GM12875 (cell line): Measurements from ENCODE around the gene LY86.
A peak's percentile ranks its signal among the peaks of the same experiment; 100 is the strongest.

ENCODE experiments used
- H3K4me3 ChIP-seq: one replicate; pipeline ENCODE4 v1.5.1; 2011; ENCODE audit warnings: low read depth, low read length, control low read depth
- CTCF ChIP-seq: IDR thresholded peaks from 2 replicates; pipeline ENCODE4 v1.5.1; 2011; ENCODE audit warnings: low read depth, mild to moderate bottlenecking, control low read depth, inconsistent platforms, low read length, moderate library complexity, borderline replicate concordance; ENCODE audit not compliant: insufficient read depth

LY86 gene

GRCh38 chr6:6583836-6584235 lies 4.7 kb upstream of the LY86 start:
- TF ChIP-seq CTCF: no peak
- H3K4me3 ChIP-seq: no peak overlapping the region

GRCh38 chr6:6584310-6585002 lies 4.1 kb upstream of the LY86 start:
- H3K4me3 ChIP-seq: peak overlapping the region; percentile 15
- TF ChIP-seq CTCF: peak; percentile 51; the same call in 1 of the 2 replicates

- no peak for TF ChIP-seq CTCF
- no peak overlapping the region for H3K4me3 ChIP-seq
Measured at GRCh38 chr6:6585003-6585311, 3.6 kb upstream of the LY86 start.

GRCh38 chr6:6586167-6586566 lies 2.4 kb upstream of the LY86 start:
- TF ChIP-seq CTCF: no peak
- H3K4me3 ChIP-seq: peak overlapping the region; percentile 49

GRCh38 chr6:6586671-6587526 lies 1.6 kb upstream of the LY86 start:
- peak overlapping the region; percentile 49 for H3K4me3 ChIP-seq
- TF ChIP-seq CTCF: no peak

GRCh38 chr6:6587696-6588063 lies 840 bp upstream of the LY86 start:
- no peak for TF ChIP-seq CTCF
- peak overlapping the region; percentile 49 for H3K4me3 ChIP-seq

GRCh38 chr6:6588924-6589709 lies 597 bp downstream of the LY86 start:
- H3K4me3 ChIP-seq: peak overlapping the region; percentile 54
- TF ChIP-seq CTCF: no peak
